Ecto neural progenitor cell (in vitro differentiated cells): ENCODE measurements around the gene PTPRK.
"Not testable (repeated sequence)": the region's sequence is repeated elsewhere in the genome, so short reads cannot be mapped to it uniquely, and the experiment has no call there.

Source experiments
- DNase-seq: peaks from one replicate; pipeline ENCODE4 v3.0.0-alpha.2; 2018; ENCODE audit warnings: low spot score

The PTPRK gene

GRCh38 chr6:128005009-128005408 lies 515.4 kb downstream of the PTPRK start:
- no peak for DNase-seq

GRCh38 chr6:128000363-128000762 lies 520.0 kb downstream of the PTPRK start:
- no peak for DNase-seq

- no peak for DNase-seq
Observed at GRCh38 chr6:127998985-127999384, 521.4 kb downstream of the PTPRK start.

GRCh38 chr6:127997496-127998164 lies 522.8 kb downstream of the PTPRK start:
- DNase-seq: no peak

GRCh38 chr6:127996925-127997324 lies 523.5 kb downstream of the PTPRK start:
- DNase-seq: no peak

- DNase-seq: no peak
Observed at GRCh38 chr6:127992144-127992543, 528.3 kb downstream of the PTPRK start.

- DNase-seq: no peak
Observed at GRCh38 chr6:127990074-127990473, 530.3 kb downstream of the PTPRK start.

- no peak for DNase-seq
Observed at GRCh38 chr6:127980996-127981395, 539.4 kb downstream of the PTPRK start.

GRCh38 chr6:127978185-127978584 lies 542.2 kb downstream of the PTPRK start:
- DNase-seq: not testable (repeated sequence)

- no peak for DNase-seq
Observed at GRCh38 chr6:127976796-127977195, 543.6 kb downstream of the PTPRK start.

GRCh38 chr6:127976111-127976510 lies 544.3 kb downstream of the PTPRK start:
- no peak for DNase-seq

- DNase-seq: no peak
Observed at GRCh38 chr6:127972815-127973214, 547.6 kb downstream of the PTPRK start.

GRCh38 chr6:127971945-127972391 lies 548.4 kb downstream of the PTPRK start:
- no peak for DNase-seq

GRCh38 chr6:127971386-127971785 lies 549.0 kb downstream of the PTPRK start:
- DNase-seq: no peak

GRCh38 chr6:127969701-127970100 lies 550.7 kb downstream of the PTPRK start:
- no peak for DNase-seq

- no peak for DNase-seq
Observed at GRCh38 chr6:127968394-127968793, 552.0 kb downstream of the PTPRK start.

- DNase-seq: no peak
Observed at GRCh38 chr6:127967708-127968107, 552.7 kb downstream of the PTPRK start.

- DNase-seq: no peak
Observed at GRCh38 chr6:127966616-127967015, 553.8 kb downstream of the PTPRK start.

- DNase-seq: no peak
Observed at GRCh38 chr6:127963495-127963894, 556.9 kb downstream of the PTPRK start.

GRCh38 chr6:127959869-127960268 lies 560.5 kb downstream of the PTPRK start:
- no peak for DNase-seq

- no peak for DNase-seq
Observed at GRCh38 chr6:127956956-127957355, 563.4 kb downstream of the PTPRK start.

GRCh38 chr6:127956260-127956888 lies 564.0 kb downstream of the PTPRK start:
- no peak for DNase-seq

- no peak for DNase-seq
Observed at GRCh38 chr6:127954082-127954481, 566.3 kb downstream of the PTPRK start.

GRCh38 chr6:127952831-127953230 lies 567.6 kb downstream of the PTPRK start:
- DNase-seq: no peak
